SK-N-SH (cell line): ENCODE measurements around the gene IL16.

Source experiments
- CTCF ChIP-seq: fragments of 200-600 bp; sonication (generic); IDR thresholded peaks from 2 replicates; pipeline ENCODE4 v1.6.1; 2017; ENCODE audit warnings: antibody characterized with exemption, mild to moderate bottlenecking, moderate library complexity
- ELF1 ChIP-seq: IDR thresholded peaks from 2 replicates; pipeline ENCODE4 v1.4.0; 2012
- EZH2phosphoT487 ChIP-seq: fragments of 200-600 bp; sonication (generic); IDR thresholded peaks from 2 replicates; pipeline ENCODE4 v1.6.1; 2017; ENCODE audit warnings: low read depth, mixed run types, mild to moderate bottlenecking, antibody characterized with exemption, moderate library complexity, borderline replicate concordance
- FOSL2 ChIP-seq: IDR thresholded peaks from 2 replicates; pipeline ENCODE4 v1.4.0; 2012; ENCODE audit warnings: low read depth, mild to moderate bottlenecking, moderate library complexity, borderline replicate concordance
- MXI1 ChIP-seq: IDR thresholded peaks from 2 replicates; pipeline ENCODE4 v1.6.1; 2012; ENCODE audit warnings: mild to moderate bottlenecking, low read depth, low read length, improper control_type of control experiment
- PBX3 ChIP-seq: IDR thresholded peaks from 2 replicates; pipeline ENCODE4; 2012
- REST ChIP-seq: IDR thresholded peaks from 2 replicates; pipeline ENCODE4 v1.6.1; 2012; ENCODE audit warnings: mild to moderate bottlenecking, low read depth, low read length, moderate library complexity
- RFX5 ChIP-seq: IDR thresholded peaks from 2 replicates; pipeline ENCODE4 v1.6.1; 2012; ENCODE audit warnings: mild to moderate bottlenecking, improper control_type of control experiment, low read length
- RXRA ChIP-seq: IDR thresholded peaks from 2 replicates; pipeline ENCODE4 v1.4.0; 2012; ENCODE audit warnings: low read depth, mild to moderate bottlenecking, borderline replicate concordance
- YY1 ChIP-seq: IDR thresholded peaks from 2 replicates; pipeline ENCODE4 v1.4.0; 2012; ENCODE audit warnings: low read depth, mild to moderate bottlenecking
- ZBTB33 ChIP-seq: IDR thresholded peaks from 2 replicates; pipeline ENCODE4 v1.4.0; 2012; ENCODE audit warnings: low read depth, borderline replicate concordance

GRCh38 chr15:81299630-81300273 lies 103.1 kb downstream of the IL16 start:
- TF ChIP-seq REST: no peak
- no peak for TF ChIP-seq CTCF
- TF ChIP-seq ZBTB33: no peak
- TF ChIP-seq FOSL2: no peak
- no peak for TF ChIP-seq MXI1
- TF ChIP-seq EZH2phosphoT487: no peak
- TF ChIP-seq RFX5: no peak
- TF ChIP-seq YY1: no peak
- TF ChIP-seq RXRA: no peak
- no peak for TF ChIP-seq ELF1
- no peak for TF ChIP-seq PBX3
